Mesangial cell (primary cell): ENCODE results near the gene ANO7. TPM values are rescaled to one million over a fixed set of nuclear protein-coding genes. Genes with fewer than 3 reads are reported as not detected.

Experiments used
- total RNA-seq: library from RNA; depleted of rRNA; stranded (reverse); fragments of >200 nt; gene quantifications from 2 replicates; pipeline ENCODE4 v1.2.3, GENCODE V29; 2015

The ANO7 gene, protein sequence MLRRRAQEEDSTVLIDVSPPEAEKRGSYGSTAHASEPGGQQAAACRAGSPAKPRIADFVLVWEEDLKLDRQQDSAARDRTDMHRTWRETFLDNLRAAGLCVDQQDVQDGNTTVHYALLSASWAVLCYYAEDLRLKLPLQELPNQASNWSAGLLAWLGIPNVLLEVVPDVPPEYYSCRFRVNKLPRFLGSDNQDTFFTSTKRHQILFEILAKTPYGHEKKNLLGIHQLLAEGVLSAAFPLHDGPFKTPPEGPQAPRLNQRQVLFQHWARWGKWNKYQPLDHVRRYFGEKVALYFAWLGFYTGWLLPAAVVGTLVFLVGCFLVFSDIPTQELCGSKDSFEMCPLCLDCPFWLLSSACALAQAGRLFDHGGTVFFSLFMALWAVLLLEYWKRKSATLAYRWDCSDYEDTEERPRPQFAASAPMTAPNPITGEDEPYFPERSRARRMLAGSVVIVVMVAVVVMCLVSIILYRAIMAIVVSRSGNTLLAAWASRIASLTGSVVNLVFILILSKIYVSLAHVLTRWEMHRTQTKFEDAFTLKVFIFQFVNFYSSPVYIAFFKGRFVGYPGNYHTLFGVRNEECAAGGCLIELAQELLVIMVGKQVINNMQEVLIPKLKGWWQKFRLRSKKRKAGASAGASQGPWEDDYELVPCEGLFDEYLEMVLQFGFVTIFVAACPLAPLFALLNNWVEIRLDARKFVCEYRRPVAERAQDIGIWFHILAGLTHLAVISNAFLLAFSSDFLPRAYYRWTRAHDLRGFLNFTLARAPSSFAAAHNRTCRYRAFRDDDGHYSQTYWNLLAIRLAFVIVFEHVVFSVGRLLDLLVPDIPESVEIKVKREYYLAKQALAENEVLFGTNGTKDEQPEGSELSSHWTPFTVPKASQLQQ
- total RNA-seq = 1.3 and 1.8 TPM in 2 replicates

DNA sequence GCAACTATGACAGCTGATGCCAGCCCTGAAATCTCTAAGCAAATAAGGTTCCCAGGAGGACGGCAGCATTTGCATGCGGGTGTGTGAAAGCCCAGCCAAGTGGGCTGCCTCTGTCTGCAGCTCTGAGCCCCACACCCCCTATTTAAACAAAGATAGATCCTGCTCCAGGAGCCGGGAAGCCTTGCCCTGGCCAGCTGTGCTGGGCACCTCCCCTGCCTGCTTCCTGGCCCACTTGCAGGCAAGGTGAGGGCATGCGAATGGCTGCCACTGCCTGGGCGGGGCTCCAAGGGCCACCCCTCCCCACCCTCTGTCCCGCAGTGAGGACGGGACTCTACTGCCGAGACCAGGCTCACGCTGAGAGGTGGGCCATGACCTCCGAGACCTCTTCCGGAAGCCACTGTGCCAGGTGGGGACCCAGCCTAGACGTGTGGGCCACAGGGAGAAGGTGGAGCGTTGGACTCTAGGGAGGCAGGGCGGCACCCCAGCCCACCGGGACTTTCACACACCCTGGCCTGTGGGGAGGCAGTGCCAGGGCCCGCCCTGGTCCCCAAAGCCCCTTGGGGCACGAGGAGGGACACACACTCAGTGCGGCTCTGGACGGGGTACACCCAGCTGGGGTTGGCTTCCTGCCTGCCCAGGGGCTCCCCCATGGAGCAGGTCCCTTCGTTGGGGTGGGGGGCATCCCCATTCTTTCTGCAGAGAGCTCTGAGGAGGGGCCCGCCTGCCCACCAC lies at the start of gene ANO7:
TSS of gene ANO7 (plus strand) at position 317 of the 732 bp plus-strand sequence. CDS start 1,387 bp downstream, outside the sequence.

DNA sequence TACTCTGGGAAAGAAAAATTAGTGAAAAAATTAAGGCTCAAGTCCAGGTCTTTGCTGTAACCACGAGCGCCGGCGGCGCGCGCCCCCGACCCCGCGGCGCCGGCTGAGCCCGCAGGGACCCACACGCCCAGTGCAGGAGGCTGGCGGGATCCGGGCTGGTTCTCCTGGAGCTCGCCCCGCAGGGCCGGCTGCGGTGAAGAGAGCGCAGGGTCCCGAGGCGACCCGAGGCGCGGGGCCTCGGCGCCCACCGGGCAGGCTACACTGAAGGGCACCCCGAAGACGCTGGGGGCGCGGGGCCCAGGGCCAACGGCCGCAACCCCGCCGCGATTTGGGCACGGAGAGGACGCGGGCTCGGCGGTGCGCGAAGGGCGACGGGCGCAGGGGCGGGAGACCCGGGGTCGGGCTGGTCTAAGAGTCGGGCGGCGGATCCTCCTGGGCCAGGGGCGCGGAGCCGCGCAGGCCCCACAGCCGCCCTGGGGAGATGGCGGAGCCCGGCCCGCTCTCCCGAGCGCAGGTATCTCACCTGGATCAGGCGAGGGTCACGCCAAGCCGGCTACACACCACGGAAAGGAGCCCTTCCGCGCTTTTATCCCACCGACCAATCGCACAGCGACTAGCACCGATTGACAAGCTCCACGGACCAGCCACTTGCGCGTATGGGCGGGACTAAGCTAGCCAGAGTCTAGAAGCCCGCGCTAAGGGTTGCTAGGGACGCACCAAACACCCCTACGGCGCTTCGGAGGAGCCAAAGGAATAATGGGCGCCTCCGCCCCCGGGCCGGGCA lies 39.4 kb upstream of the ANO7 start, which contains the start of gene PASK:
TSS of gene PASK (minus strand) at position 582 of the 784 bp plus-strand sequence. CDS start 6,440 bp downstream, outside the sequence.

DNA sequence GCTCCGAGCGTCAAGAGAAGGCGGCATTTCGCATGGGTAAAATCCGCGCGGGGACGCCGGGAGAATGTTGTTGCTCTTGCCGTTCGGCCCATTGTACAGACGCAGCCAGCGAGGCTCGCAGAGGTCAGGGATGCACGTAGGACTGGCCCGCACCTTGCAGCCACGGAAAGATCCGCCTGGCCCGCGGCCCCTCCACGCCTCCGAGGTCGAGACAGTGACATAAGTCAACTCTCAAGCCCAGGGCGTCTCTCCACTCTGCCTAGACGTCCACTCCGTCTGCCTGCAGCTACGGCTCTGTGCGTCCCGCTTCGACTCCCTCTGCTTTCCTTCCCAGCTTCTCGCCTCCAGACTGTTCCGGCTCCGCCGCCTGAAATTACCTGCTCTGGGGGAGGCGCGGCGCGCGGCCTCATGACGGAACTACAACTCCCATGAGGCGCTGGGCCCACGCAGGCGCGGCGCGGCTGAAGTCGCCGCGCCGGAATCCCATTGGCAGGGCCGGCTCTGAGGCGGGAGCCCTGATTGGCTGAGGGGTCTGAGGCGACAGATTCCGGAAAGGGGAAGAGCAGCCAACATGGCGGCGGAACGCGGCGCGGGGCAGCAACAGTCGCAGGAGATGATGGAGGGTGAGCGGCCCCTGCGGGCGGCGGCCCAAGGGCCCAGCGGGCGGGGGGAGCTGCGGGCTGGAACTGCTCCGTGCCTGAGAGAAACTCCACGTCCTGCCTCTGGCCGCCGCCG lies 38.4 kb upstream of the ANO7 start, which contains the start of gene PPP1R7:
TSS of gene PPP1R7 (plus strand) at position 543 of the 735 bp plus-strand sequence. CDS start at position 572, 29 bp downstream.

Other genes with a start within 250 kb of the ANO7 start
- 1.5 and 6.7 TPM in 2 replicates for gene SNED1, start 190.1 kb upstream of the ANO7 start, total RNA-seq
- gene MTERF4, start 86.4 kb upstream of the ANO7 start, total RNA-seq = 15.0 and 20.9 TPM in 2 replicates
- gene PASK, start 39.2 kb upstream of the ANO7 start, total RNA-seq = 4.9 and 8.6 TPM in 2 replicates
- 38.4 and 43.5 TPM in 2 replicates for gene PPP1R7, start 38.2 kb upstream of the ANO7 start, total RNA-seq
- 440 and 663 TPM in 2 replicates for gene HDLBP, start 127.0 kb downstream of the ANO7 start, total RNA-seq
- 238 and 242 TPM in 2 replicates for gene SEPTIN2, start 127.2 kb downstream of the ANO7 start, total RNA-seq
- gene FARP2, start 167.6 kb downstream of the ANO7 start, total RNA-seq = 24.3 and 33.2 TPM in 2 replicates